ENCODE measurements around the gene TMEM141. TPM values are rescaled to one million over a fixed set of nuclear protein-coding genes. Genes with fewer than 3 reads are reported as not detected.

TMEM141 gene
- total and polyA plus RNA-seq, 2 donors (not counting 1 experiment from before 2014, with no cell fraction given) = 43.3 to 56.5 TPM

DNA sequence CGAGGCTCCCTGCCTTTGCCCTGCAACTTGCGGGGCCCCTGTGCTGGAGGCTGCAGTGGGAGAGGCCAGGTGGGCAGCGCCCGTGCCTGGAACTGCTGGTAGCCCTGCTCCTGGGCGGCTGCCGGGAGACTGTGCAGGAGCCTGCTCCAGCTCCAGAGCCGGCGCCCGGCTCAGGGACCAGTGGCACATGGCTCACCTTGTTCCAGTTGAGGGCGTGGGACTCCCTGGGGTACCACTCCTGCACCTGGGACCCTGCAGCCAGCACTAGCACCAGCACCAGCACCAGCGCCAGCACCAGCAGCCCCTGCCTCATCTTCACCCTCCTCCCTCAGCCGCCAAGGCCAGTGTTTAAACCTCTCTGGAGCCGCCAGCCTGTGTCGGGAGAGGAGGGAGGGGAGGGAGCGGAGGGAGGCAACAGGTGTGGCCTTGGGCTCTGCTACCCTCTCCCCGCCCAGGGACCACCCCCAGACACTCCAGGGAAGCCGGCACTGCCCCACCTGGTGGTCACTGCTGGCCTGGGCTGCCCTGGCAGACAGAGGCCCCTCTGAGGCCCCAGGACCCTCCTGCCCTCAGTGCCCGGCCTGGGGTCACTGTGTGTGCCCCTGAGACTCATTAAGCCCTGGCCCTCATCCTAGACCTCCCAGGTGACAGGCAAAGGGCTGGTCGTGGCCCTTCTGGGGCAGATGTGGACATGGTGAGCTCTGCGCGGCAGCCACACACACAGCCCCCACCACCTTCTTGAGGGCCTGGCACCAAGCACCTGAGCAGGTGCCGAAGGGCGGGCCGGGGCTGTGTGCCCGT lies 48.4 kb upstream of the TMEM141 start, which contains the start of gene LCN10:
TSS of gene LCN10 (minus strand) at position 350 of the 801 bp plus-strand sequence. CDS start at position 313, 37 bp downstream.
- no peak within 1 kb of the TSS for H3K27ac ChIP-seq (ENCODE audit: insufficient read depth, low read length)

DNA sequence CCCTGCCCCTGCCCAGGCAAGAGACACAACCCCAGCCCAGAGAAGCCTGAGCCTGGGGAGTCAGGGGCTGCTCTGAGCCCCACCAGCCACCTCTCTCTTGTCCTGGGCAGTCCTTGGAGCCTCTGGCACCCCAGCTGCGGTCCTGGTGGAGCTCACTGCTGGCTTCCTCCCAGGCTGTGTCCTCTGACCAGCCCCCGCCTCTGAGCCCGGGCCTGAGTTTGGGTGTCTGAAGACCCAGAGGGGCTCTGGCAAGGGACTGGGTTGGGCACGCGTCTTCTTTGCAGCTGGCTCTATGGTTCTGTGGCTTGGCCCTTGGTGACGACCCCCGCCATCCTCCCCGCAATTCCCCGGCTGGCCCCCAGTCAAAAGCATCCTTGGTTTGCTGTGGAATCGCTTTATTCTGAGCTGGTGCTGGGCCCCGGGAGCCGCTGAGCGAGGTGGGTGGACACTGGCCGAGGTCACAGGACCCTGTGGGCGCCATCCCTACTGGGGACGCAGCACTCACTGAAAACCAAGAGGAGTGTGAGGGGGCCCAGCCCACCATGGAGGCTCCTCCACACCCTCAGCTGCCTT lies 47.4 kb upstream of the TMEM141 start:
- TF ChIP-seq EZH2 (IDR thresholded peaks at IDR 0.05; ENCODE audit: low read length, missing control alignments) (no peak), CTCF (conservative IDR thresholded peaks at IDR 0.05 in 1 of 2, IDR thresholded peaks at IDR 0.05 in 1 of 2; ENCODE audit: low read depth in 1 of 2, low read length in 2 of 2) (no peak)
- Histone ChIP-seq H2AFZ (ENCODE audit: low read length) (no peak overlapping the region), H3K9me3 (ENCODE audit: control insufficient read depth, insufficient read depth, low read depth, low read length) (no peaks in the 10 kb centered on the region), H3K27me3 (ENCODE audit: control insufficient read depth, insufficient read depth, low read length) (peaks cover 26% of the 10 kb centered on the region), H4K20me1 (ENCODE audit: control insufficient read depth, extremely low read depth, insufficient read depth, low read length) (no peaks in the 10 kb centered on the region), H3K4me3 (replicated peaks in 1 of 4; ENCODE audit: control extremely low read depth in 1 of 4, insufficient read depth in 1 of 4, low read depth in 3 of 4, low read length in 4 of 4) (no peak overlapping the region), H3K4me1 (ENCODE audit: control insufficient read depth, extremely low read depth, insufficient read depth, low read length) (no peaks in the 10 kb centered on the region), H3K36me3 (ENCODE audit: control insufficient read depth, insufficient read depth, low read length) (no peaks in the 10 kb centered on the region), H3K27ac (ENCODE audit: insufficient read depth, low read length) (no peak overlapping the region), H3K4me2 (ENCODE audit: extremely low read depth, insufficient read depth, low read length) (no peak overlapping the region), H3K9ac (ENCODE audit: insufficient read depth, low read length) (no peak overlapping the region), H3K79me2 (ENCODE audit: control insufficient read depth, insufficient read depth, low read length) (no peaks in the 10 kb centered on the region)
- no peak for DNase-seq (ENCODE audit: low read depth in 2 of 2)

More for the DNA sequence above, 48.4 kb upstream of the TMEM141 start, which contains the start of gene LCN10:
- Histone ChIP-seq H3K4me2 (ENCODE audit: extremely low read depth, insufficient read depth, low read length) (no peak within 1 kb of the TSS), H4K20me1 (ENCODE audit: control insufficient read depth, extremely low read depth, insufficient read depth, low read length) (no peaks in the 10 kb centered on the region), H3K9me3 (ENCODE audit: control insufficient read depth, insufficient read depth, low read depth, low read length) (no peaks in the 10 kb centered on the region), H3K27me3 (ENCODE audit: control insufficient read depth, insufficient read depth, low read length) (peaks cover 26% of the 10 kb centered on the region), H3K79me2 (ENCODE audit: control insufficient read depth, insufficient read depth, low read length) (no peaks in the 10 kb centered on the region), H3K36me3 (ENCODE audit: control insufficient read depth, insufficient read depth, low read length) (no peaks in the 10 kb centered on the region), H2AFZ (ENCODE audit: low read length) (no peak within 1 kb of the TSS), H3K4me1 (ENCODE audit: control insufficient read depth, extremely low read depth, insufficient read depth, low read length) (no peaks in the 10 kb centered on the region), H3K9ac (ENCODE audit: insufficient read depth, low read length) (no peak within 1 kb of the TSS), H3K4me3 (replicated peaks in 1 of 4; ENCODE audit: control extremely low read depth in 1 of 4, insufficient read depth in 1 of 4, low read depth in 3 of 4, low read length in 4 of 4) (no peak within 1 kb of the TSS)
- no peak for DNase-seq (ENCODE audit: low read depth in 2 of 2)
- TF ChIP-seq CTCF (conservative IDR thresholded peaks at IDR 0.05 in 1 of 2, IDR thresholded peaks at IDR 0.05 in 1 of 2; ENCODE audit: low read depth in 1 of 2, low read length in 2 of 2) (peak; percentile 13 to 21), EZH2 (IDR thresholded peaks at IDR 0.05; ENCODE audit: low read length, missing control alignments) (no peak)

GRCh38 chr9:136744773-136745172 lies 46.4 kb upstream of the TMEM141 start:
- Histone ChIP-seq H3K27ac (ENCODE audit: insufficient read depth, low read length) (no peak overlapping the region), H3K4me3 (replicated peaks in 1 of 4; ENCODE audit: control extremely low read depth in 1 of 4, insufficient read depth in 1 of 4, low read depth in 3 of 4, low read length in 4 of 4) (no peak overlapping the region), H4K20me1 (ENCODE audit: control insufficient read depth, extremely low read depth, insufficient read depth, low read length) (no peaks in the 10 kb centered on the region), H3K4me2 (ENCODE audit: extremely low read depth, insufficient read depth, low read length) (no peak overlapping the region), H3K9me3 (ENCODE audit: control insufficient read depth, insufficient read depth, low read depth, low read length) (no peaks in the 10 kb centered on the region), H3K79me2 (ENCODE audit: control insufficient read depth, insufficient read depth, low read length) (no peaks in the 10 kb centered on the region), H3K9ac (ENCODE audit: insufficient read depth, low read length) (no peak overlapping the region), H2AFZ (ENCODE audit: low read length) (no peak overlapping the region), H3K36me3 (ENCODE audit: control insufficient read depth, insufficient read depth, low read length) (no peaks in the 10 kb centered on the region), H3K27me3 (ENCODE audit: control insufficient read depth, insufficient read depth, low read length) (peaks cover 24% of the 10 kb centered on the region), H3K4me1 (ENCODE audit: control insufficient read depth, extremely low read depth, insufficient read depth, low read length) (no peaks in the 10 kb centered on the region)
- no peak for DNase-seq (ENCODE audit: low read depth in 2 of 2)
- TF ChIP-seq EZH2 (IDR thresholded peaks at IDR 0.05; ENCODE audit: low read length, missing control alignments) = no peak
- no peak for TF ChIP-seq CTCF (conservative IDR thresholded peaks at IDR 0.05 in 1 of 2, IDR thresholded peaks at IDR 0.05 in 1 of 2; ENCODE audit: low read depth in 1 of 2, low read length in 2 of 2)

All from fibroblast of lung (primary cell).